IMR-90 (cell line): ENCODE data around the gene LRRC26. TPM values are rescaled to one million over a fixed set of nuclear protein-coding genes. Genes with fewer than 3 reads are reported as not detected.

Experiments used
- ATAC-seq: fragments of 200-7000 bp; cut with Tn5 transposase; 2 replicates; pipeline ENCODE4 v1.9.1; 2020; ENCODE audit warnings: low read depth, mild to moderate bottlenecking, moderate library complexity
- BruUV-seq: library from RNA; stranded (reverse); fragments of 400-500 nt; replicated peaks from 2 replicates; lab custom pipeline; 2021; lab: Mats Ljungman, UMichigan
- CTCF ChIA-PET: fragments of 300-600 bp; formaldehyde crosslinking; extraction: SDS; loops from one replicate; lab custom pipeline; 2021; ENCODE audit warnings: antibody characterized with exemption; lab: Yijun Ruan, JAX
- POLR2A ChIA-PET: fragments of 300-600 bp; sonication (Branson Sonifier 250); formaldehyde crosslinking; loops from one replicate; lab custom pipeline; 2022; ENCODE audit warnings: antibody characterized with exemption; ENCODE audit not compliant: unreplicated experiment; lab: Charles Lee
- DNase-seq: peaks from one replicate; pipeline ENCODE4 v3.0.0; 2013
- H2AFZ ChIP-seq: replicated peaks from 2 replicates; pipeline ENCODE3; 2013; ENCODE audit warnings: low read length, mild to moderate bottlenecking; ENCODE audit not compliant: poor library complexity
- H2AK5ac ChIP-seq: 2 replicates; pipeline ENCODE4 v1.6.1; 2013; ENCODE audit warnings: low read depth, low read length, inconsistent platforms
- H2AK9ac ChIP-seq: replicated peaks from 2 replicates; pipeline ENCODE3; 2013; ENCODE audit warnings: mild to moderate bottlenecking, low read depth, low read length, moderate library complexity; ENCODE audit not compliant: poor library complexity
- H2BK120ac ChIP-seq: 2 replicates; pipeline ENCODE4 v1.6.1; 2013; ENCODE audit warnings: low read depth, low read length, inconsistent platforms
- H2BK15ac ChIP-seq: 3 replicates; pipeline ENCODE4 v1.6.1; 2013; ENCODE audit warnings: low read depth, low read length, inconsistent platforms
- H2BK20ac ChIP-seq: 2 replicates; pipeline ENCODE4 v1.6.1; 2013; ENCODE audit warnings: low read depth, mild to moderate bottlenecking, inconsistent platforms, low read length, moderate library complexity
- H2BK5ac ChIP-seq: 2 replicates; pipeline ENCODE4 v1.6.1; 2013; ENCODE audit warnings: mild to moderate bottlenecking, low read depth, low read length, inconsistent platforms; ENCODE audit not compliant: poor library complexity, severe bottlenecking
- H3K14ac ChIP-seq: replicated peaks from 2 replicates; pipeline ENCODE4 v1.6.1; 2013; ENCODE audit warnings: low read depth, low read length, inconsistent platforms
- H3K18ac ChIP-seq: 2 replicates; pipeline ENCODE4 v1.6.1; 2013; ENCODE audit warnings: low read depth, low read length, control low read depth
- H3K23ac ChIP-seq: 2 replicates; pipeline ENCODE4 v1.6.1; 2013; ENCODE audit warnings: low read depth, low read length, inconsistent platforms
- H3K27ac ChIP-seq: 2 replicates; pipeline ENCODE4 v1.5.1; 2013; ENCODE audit warnings: mild to moderate bottlenecking, control low read depth, low read length; ENCODE audit not compliant: insufficient read depth
- H3K27me3 ChIP-seq: 2 replicates; pipeline ENCODE4 v1.6.1; 2013; ENCODE audit warnings: low read length; ENCODE audit not compliant: control insufficient read depth, insufficient read depth
- H3K36me3 ChIP-seq: 2 replicates; pipeline ENCODE4 v1.6.1; 2013; ENCODE audit warnings: low read length, mixed read lengths; ENCODE audit not compliant: control insufficient read depth, insufficient read depth
- H3K4ac ChIP-seq: 2 replicates; pipeline ENCODE4 v1.6.1; 2013; ENCODE audit warnings: low read depth, low read length, inconsistent platforms
- H3K4me1 ChIP-seq: 2 replicates; pipeline ENCODE4 v1.6.1; 2013; ENCODE audit warnings: low read length, mixed read lengths; ENCODE audit not compliant: control insufficient read depth, insufficient read depth
- H3K4me2 ChIP-seq: 2 replicates; pipeline ENCODE4 v1.6.1; 2013; ENCODE audit warnings: low read depth, mild to moderate bottlenecking, control low read depth, low read length, moderate library complexity
- H3K4me3 ChIP-seq: 2 replicates; pipeline ENCODE4 v1.5.1; 2013; ENCODE audit warnings: low read depth, mild to moderate bottlenecking, control low read depth, low read length, moderate library complexity; ENCODE audit not compliant: insufficient read depth
- H3K56ac ChIP-seq: 2 replicates; pipeline ENCODE4 v1.6.1; 2013; ENCODE audit warnings: low read length, inconsistent platforms; ENCODE audit not compliant: insufficient read depth; ENCODE audit errors: extremely low read depth
- H3K79me1 ChIP-seq, 2 experiments: 2 replicates each; pipeline ENCODE4 v1.6.1; 2013; ENCODE audit warnings: low read length in 2 of 2, inconsistent platforms in 1 of 2, low read depth in 1 of 2
- H3K9ac ChIP-seq: 2 replicates; pipeline ENCODE4 v1.6.1; 2013; ENCODE audit warnings: low read depth, low read length, control low read depth
- H3K9me1 ChIP-seq: 2 replicates; pipeline ENCODE4 v1.6.1; 2013; ENCODE audit warnings: low read length, inconsistent platforms; ENCODE audit not compliant: insufficient read depth
- H3K9me3 ChIP-seq: 2 replicates; pipeline ENCODE4 v1.6.1; 2013; ENCODE audit warnings: low read length; ENCODE audit not compliant: control insufficient read depth, insufficient read depth
- H4K20me1 ChIP-seq: 2 replicates; pipeline ENCODE4 v1.6.1; 2013; ENCODE audit warnings: low read length, inconsistent platforms; ENCODE audit not compliant: insufficient read depth
- H4K5ac ChIP-seq: 2 replicates; pipeline ENCODE4 v1.6.1; 2013; ENCODE audit warnings: mild to moderate bottlenecking, low read depth, low read length, control low read depth
- H4K8ac ChIP-seq, 2 experiments: 2 replicates each; pipeline ENCODE4 v1.6.1; 2013; ENCODE audit warnings: low read depth in 2 of 2, low read length in 2 of 2, control low read depth in 1 of 2, inconsistent platforms in 1 of 2
- H4K91ac ChIP-seq: 2 replicates; pipeline ENCODE4 v1.6.1; 2013; ENCODE audit warnings: low read depth, low read length, inconsistent platforms; ENCODE audit not compliant: insufficient read depth
- CEBPB ChIP-seq: IDR thresholded peaks from 2 replicates; pipeline ENCODE4 v1.6.1; 2012; ENCODE audit warnings: low read depth, low read length, improper control_type of control experiment
- ELK1 ChIP-seq: fragments of 150-350 bp; IDR thresholded peaks from 2 replicates; pipeline ENCODE4 v1.6.1; 2016; ENCODE audit warnings: low read depth, mild to moderate bottlenecking, low read length, moderate library complexity, borderline replicate concordance
- FOS ChIP-seq: fragments of 150-350 bp; IDR thresholded peaks from 2 replicates; pipeline ENCODE4 v1.6.1; 2016; ENCODE audit warnings: low read depth, low read length
- WGBS, 2 experiments: methylation state at CpG; one replicate each; pipeline versions ENCODE4 v1.1.5 to v1.1.7; 2013; ENCODE audit warnings: missing lambda C conversion rate in 2 of 2; ENCODE audit not compliant: insufficient read length in 1 of 2; ENCODE audit errors: extremely low coverage in 2 of 2; 5-methylcytosine and 5-hydroxymethylcytosine counted together
- dilution Hi-C: fragments of 300-500 bp; cut with HindIII; formaldehyde crosslinking; loops from one replicate; pipeline ENCODE4 v1.14.3; 2018; ENCODE audit warnings: low sequenced_read_pairs; ENCODE audit not compliant: unreplicated experiment
- in situ Hi-C: fragments of 300-500 bp; cut with MboI; formaldehyde crosslinking; loops from 3 replicates; pipeline ENCODE4 v1.14.3; 2019; ENCODE audit warnings: low sequenced_read_pairs, inconsistent platforms, mixed read lengths
- intact Hi-C: fragments of 100-400 bp; cut with micrococcal nuclease; formaldehyde crosslinking; loops from 2 replicates; pipeline ENCODE4 v1.10.0; 2022
- polyA plus RNA-seq, 3 experiments: library from polyadenylated mRNA; depleted of rRNA; stranded (reverse); fragments of >200 nt; gene quantifications; 2 replicates each; pipeline ENCODE4 v1.2.3, GENCODE V29; 2012; ENCODE audit warnings: low replicate concordance in 1 of 3
- total RNA-seq: library from RNA; depleted of rRNA; stranded (reverse); fragments of >200 nt; gene quantifications from 2 replicates; pipeline ENCODE4 v1.2.3, GENCODE V29; 2012

Gene LRRC26
- total and polyA plus RNA-seq, 2 of the 4 experiments (the other 2 are of a cell fraction): not detected

- H3K18ac ChIP-seq: no peak overlapping the region
- H3K9ac ChIP-seq: no peak overlapping the region
- H3K23ac ChIP-seq: no peak overlapping the region
- H3K36me3 ChIP-seq: peaks cover 26% of the 10 kb centered on the region
- no peak for ATAC-seq
- H2BK5ac ChIP-seq: no peak overlapping the region
- no peak overlapping the region for H3K4me3 ChIP-seq
- no peaks in the 10 kb centered on the region for H3K9me1 ChIP-seq
- H3K27me3 ChIP-seq: no peaks in the 10 kb centered on the region
- in situ Hi-C loops (no loop called here), intact Hi-C loops (no loop called here), dilution Hi-C loops (no loop called here)
- peak overlapping the region; percentile 72 for H2AK9ac ChIP-seq
- no peak overlapping the region for H3K4ac ChIP-seq
- H2BK120ac ChIP-seq: no peak overlapping the region
- no peak overlapping the region for H3K14ac ChIP-seq
- no peak overlapping the region for H4K91ac ChIP-seq
- ChIA-PET POLR2A (no interaction called here), CTCF (no interaction called here)
- WGBS, 2 experiments: 100% methylated on average over 3 of the region's 10 CpGs; no CpG with 5 or more reads in 1 of the 2 experiments
- no peak overlapping the region for H3K56ac ChIP-seq
- no peak overlapping the region for H2AK5ac ChIP-seq
- no peak overlapping the region for H2AFZ ChIP-seq
- no peak for DNase-seq
- no peak overlapping the region for H4K8ac ChIP-seq
- TF ChIP-seq FOS (no peak), CEBPB (no peak), ELK1 (no peak)
- no peak overlapping the region for H4K5ac ChIP-seq
- no TSS peak for BruUV-seq
- no peak overlapping the region for H2BK15ac ChIP-seq
- peaks cover 11% of the 10 kb centered on the region for H3K4me1 ChIP-seq
- peaks cover 5 to 72% of the 10 kb centered on the region in 2 experiments for H3K79me1 ChIP-seq
- no peak overlapping the region for H3K27ac ChIP-seq
- no peaks in the 10 kb centered on the region for H3K9me3 ChIP-seq
- H3K4me2 ChIP-seq: no peak overlapping the region
- no peak overlapping the region for H2BK20ac ChIP-seq
- peaks cover 31% of the 10 kb centered on the region for H4K20me1 ChIP-seq
These were observed 22.6 kb upstream of the LRRC26 start for GRCh38 chr9:137192448-137192780.
